Hepatocyte (in vitro differentiated cells): Measurements from ENCODE around the gene HSF2BP.

Experiments used
- CTCF ChIP-seq: fragments of 200-600 bp; sonication (generic); IDR thresholded peaks from 2 replicates; pipeline ENCODE4 v1.5.1; 2016; ENCODE audit warnings: antibody characterized with exemption, mild to moderate bottlenecking; ENCODE audit not compliant: poor library complexity
- EZH2 ChIP-seq: fragments of 200-600 bp; sonication (generic); IDR thresholded peaks from 2 replicates; pipeline ENCODE4 v1.6.1; 2016; ENCODE audit warnings: antibody characterized with exemption, mild to moderate bottlenecking, borderline replicate concordance
- EZH2phosphoT487 ChIP-seq: fragments of 200-600 bp; sonication (generic); IDR thresholded peaks from one replicate; pipeline ENCODE4 v1.6.1; 2018; ENCODE audit warnings: antibody characterized with exemption, mild to moderate bottlenecking, low read depth, moderate library complexity; ENCODE audit not compliant: unreplicated experiment, severe bottlenecking

DNA sequence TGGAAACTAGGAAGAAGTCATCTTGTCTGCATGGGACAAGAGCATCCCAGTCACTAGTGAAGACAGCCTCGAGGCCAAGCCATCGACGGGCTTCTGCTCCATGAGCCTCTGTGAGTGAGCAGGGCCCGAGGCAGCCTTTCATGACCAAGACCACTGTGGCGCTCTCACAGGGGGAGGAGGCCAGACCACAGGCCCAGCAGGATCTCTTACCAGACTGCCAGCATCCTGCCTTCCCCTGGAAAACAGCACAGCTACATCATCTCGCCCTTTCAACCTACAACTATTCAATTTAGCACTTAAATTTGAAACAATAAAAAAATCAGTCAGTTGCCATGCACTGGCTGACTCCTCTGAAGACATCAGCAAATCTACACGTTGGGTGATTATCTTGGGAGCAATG is 85.4 kb downstream of the HSF2BP start:
- no peak for TF ChIP-seq EZH2phosphoT487
- TF ChIP-seq CTCF = no peak
- TF ChIP-seq EZH2 = no peak
